ENCODE measurements around the gene MINDY3.

DNA sequence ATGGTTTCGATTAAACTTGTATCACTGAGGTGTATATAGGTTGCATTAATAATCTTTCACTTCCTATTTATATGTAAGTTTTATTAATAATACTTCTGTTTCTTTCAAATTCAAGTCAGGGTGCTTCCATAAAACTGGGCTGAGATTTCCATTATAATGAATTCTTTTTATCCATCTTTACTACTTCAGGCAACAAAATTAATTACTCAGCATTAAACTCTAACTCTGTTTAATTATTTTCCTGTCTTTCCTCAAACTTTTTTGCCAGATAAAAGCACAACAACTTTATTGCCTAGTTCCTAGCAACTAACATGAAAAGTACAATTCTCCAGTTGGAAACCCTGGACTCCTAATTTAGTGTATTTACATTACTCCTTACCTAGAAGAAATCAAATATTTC, 3.0 kb upstream of the MINDY3 start:
- TF ChIP-seq, protein P1, sequence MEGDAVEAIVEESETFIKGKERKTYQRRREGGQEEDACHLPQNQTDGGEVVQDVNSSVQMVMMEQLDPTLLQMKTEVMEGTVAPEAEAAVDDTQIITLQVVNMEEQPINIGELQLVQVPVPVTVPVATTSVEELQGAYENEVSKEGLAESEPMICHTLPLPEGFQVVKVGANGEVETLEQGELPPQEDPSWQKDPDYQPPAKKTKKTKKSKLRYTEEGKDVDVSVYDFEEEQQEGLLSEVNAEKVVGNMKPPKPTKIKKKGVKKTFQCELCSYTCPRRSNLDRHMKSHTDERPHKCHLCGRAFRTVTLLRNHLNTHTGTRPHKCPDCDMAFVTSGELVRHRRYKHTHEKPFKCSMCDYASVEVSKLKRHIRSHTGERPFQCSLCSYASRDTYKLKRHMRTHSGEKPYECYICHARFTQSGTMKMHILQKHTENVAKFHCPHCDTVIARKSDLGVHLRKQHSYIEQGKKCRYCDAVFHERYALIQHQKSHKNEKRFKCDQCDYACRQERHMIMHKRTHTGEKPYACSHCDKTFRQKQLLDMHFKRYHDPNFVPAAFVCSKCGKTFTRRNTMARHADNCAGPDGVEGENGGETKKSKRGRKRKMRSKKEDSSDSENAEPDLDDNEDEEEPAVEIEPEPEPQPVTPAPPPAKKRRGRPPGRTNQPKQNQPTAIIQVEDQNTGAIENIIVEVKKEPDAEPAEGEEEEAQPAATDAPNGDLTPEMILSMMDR (optimal IDR thresholded peaks at IDR 0.05 in 1 of 3, IDR thresholded peaks at IDR 0.05 in 1 of 3, conservative IDR thresholded peaks at IDR 0.05 in 1 of 3; ENCODE audit: extremely low read depth in 1 of 3, insufficient read depth in 2 of 3, low read length in 3 of 3) = no peak
- TF ChIP-seq EZH2 (IDR thresholded peaks at IDR 0.05; ENCODE audit: low read length) = no peak

Data from keratinocyte (primary cell).